Measurements from ENCODE around the gene SGMS1. TPM values are rescaled to one million over a fixed set of nuclear protein-coding genes. Genes with fewer than 3 reads are reported as not detected.

Gene SGMS1
- total and polyA plus RNA-seq, 2 donors = 14.7 to 25.5 TPM

DNA sequence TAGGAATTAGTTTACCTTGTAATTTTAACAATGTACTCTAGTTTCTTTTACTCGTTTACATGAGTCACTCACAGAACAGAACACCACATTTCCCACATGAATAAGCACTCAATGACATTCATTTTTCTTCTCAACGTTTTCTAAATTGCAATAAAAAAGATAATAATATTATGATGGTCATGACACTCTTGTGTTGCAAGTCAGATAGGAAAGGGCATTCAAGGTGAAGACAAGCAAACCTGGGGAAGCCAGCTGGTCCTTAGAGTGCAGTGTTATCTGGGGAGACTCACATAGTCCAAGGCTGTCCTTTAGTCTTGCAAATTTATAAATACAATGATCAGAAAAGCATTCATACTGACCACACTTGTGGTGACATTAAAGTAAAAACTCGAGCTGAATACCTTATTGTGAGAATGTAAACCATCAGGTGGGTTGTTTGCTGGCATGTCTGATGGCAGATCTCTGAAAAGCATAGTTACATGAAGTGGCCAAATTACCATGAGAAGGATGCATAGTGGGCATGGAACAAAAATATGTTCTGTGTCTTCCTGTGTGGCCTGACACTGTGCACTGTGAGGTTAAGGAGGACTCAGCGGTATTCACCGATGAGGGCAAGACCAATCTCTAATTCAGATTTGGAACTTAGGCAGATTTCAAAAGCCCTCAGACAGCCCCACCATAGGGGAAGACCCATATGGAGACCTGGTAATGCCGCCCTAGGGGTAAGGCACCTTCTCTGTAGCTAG lies 213.5 kb downstream of the SGMS1 start:
- 91% methylated on average over 6 of the region's 6 CpGs for WGBS
- H3K36me3 ChIP-seq (ENCODE audit: control insufficient read depth in 2 of 2, insufficient read depth in 2 of 2, low read length in 1 of 2) = no peaks in the 10 kb centered on the region
- DNase-seq (ENCODE audit: low read depth in 6 of 9, low spot score in 9 of 9) = no peak
- no peak overlapping the region for H3K27ac ChIP-seq (ENCODE audit: low read depth in 1 of 2, low read length in 1 of 2)
- no peaks in the 10 kb centered on the region for H3K4me1 ChIP-seq (ENCODE audit: control insufficient read depth in 2 of 2, insufficient read depth in 2 of 2, low read length in 2 of 2)
- H3K27me3 ChIP-seq (ENCODE audit: control insufficient read depth in 2 of 2, insufficient read depth in 1 of 2, low read length in 1 of 2) = no peaks in the 10 kb centered on the region
- H3K4me3 ChIP-seq (ENCODE audit: low read length in 2 of 2) = no peak overlapping the region
- no peaks in the 10 kb centered on the region for H3K9me3 ChIP-seq (ENCODE audit: control insufficient read depth in 2 of 2, insufficient read depth in 1 of 2, low read length in 1 of 2)

GRCh38 chr10:50407076-50407801 lies 216.5 kb downstream of the SGMS1 start:
- Histone ChIP-seq H3K27me3 (ENCODE audit: control insufficient read depth in 2 of 2, insufficient read depth in 1 of 2, low read length in 1 of 2) (no peaks in the 10 kb centered on the region), H3K36me3 (ENCODE audit: control insufficient read depth in 2 of 2, insufficient read depth in 2 of 2, low read length in 1 of 2) (no peaks in the 10 kb centered on the region), H3K4me1 (ENCODE audit: control insufficient read depth in 2 of 2, insufficient read depth in 2 of 2, low read length in 2 of 2) (no peaks in the 10 kb centered on the region), H3K4me3 (ENCODE audit: low read length in 2 of 2) (no peak overlapping the region), H3K9me3 (ENCODE audit: control insufficient read depth in 2 of 2, insufficient read depth in 1 of 2, low read length in 1 of 2) (no peaks in the 10 kb centered on the region), H3K27ac (ENCODE audit: low read depth in 1 of 2, low read length in 1 of 2) (no peak overlapping the region)
- DNase-seq (ENCODE audit: low read depth in 6 of 9, low spot score in 9 of 9) = no peak
- 96% methylated on average over 7 of the region's 7 CpGs for WGBS

GRCh38 chr10:50406457-50407070 lies 217.2 kb downstream of the SGMS1 start:
- H3K36me3 ChIP-seq (ENCODE audit: control insufficient read depth in 2 of 2, insufficient read depth in 2 of 2, low read length in 1 of 2) = no peaks in the 10 kb centered on the region
- DNase-seq (ENCODE audit: low read depth in 6 of 9, low spot score in 9 of 9) = no peak
- no peaks in the 10 kb centered on the region for H3K27me3 ChIP-seq (ENCODE audit: control insufficient read depth in 2 of 2, insufficient read depth in 1 of 2, low read length in 1 of 2)
- no peaks in the 10 kb centered on the region for H3K9me3 ChIP-seq (ENCODE audit: control insufficient read depth in 2 of 2, insufficient read depth in 1 of 2, low read length in 1 of 2)
- no peak overlapping the region for H3K4me3 ChIP-seq (ENCODE audit: low read length in 2 of 2)
- over 99% methylated on average over 2 of the region's 2 CpGs for WGBS
- no peak overlapping the region for H3K27ac ChIP-seq (ENCODE audit: low read depth in 1 of 2, low read length in 1 of 2)
- no peaks in the 10 kb centered on the region for H3K4me1 ChIP-seq (ENCODE audit: control insufficient read depth in 2 of 2, insufficient read depth in 2 of 2, low read length in 2 of 2)

DNA sequence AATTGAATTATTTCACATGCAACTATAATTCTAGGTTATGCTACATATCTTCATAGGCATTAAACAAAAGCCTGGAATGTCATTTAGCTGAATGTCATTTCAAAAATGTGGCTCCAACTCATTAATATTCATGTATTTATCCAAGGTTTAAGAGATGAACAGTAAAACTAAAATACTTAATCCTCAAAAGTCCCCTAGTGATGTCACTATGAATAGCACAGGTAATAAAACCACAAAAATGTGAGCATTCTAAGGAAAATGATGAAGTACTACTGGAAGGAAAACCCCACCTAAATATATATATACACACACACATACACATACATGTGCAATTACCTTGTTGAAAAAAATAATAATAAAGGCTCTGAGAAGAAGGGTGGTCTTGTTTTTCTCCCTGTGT lies 218.0 kb downstream of the SGMS1 start:
- no peak for DNase-seq (ENCODE audit: low read depth in 6 of 9, low spot score in 9 of 9)
- no peak overlapping the region for H3K27ac ChIP-seq (ENCODE audit: low read depth in 1 of 2, low read length in 1 of 2)
- no peaks in the 10 kb centered on the region for H3K36me3 ChIP-seq (ENCODE audit: control insufficient read depth in 2 of 2, insufficient read depth in 2 of 2, low read length in 1 of 2)
- H3K4me1 ChIP-seq (ENCODE audit: control insufficient read depth in 2 of 2, insufficient read depth in 2 of 2, low read length in 2 of 2) = no peaks in the 10 kb centered on the region
- no peak overlapping the region for H3K4me3 ChIP-seq (ENCODE audit: low read length in 2 of 2)
- no peaks in the 10 kb centered on the region for H3K27me3 ChIP-seq (ENCODE audit: control insufficient read depth in 2 of 2, insufficient read depth in 1 of 2, low read length in 1 of 2)
- H3K9me3 ChIP-seq (ENCODE audit: control insufficient read depth in 2 of 2, insufficient read depth in 1 of 2, low read length in 1 of 2) = no peaks in the 10 kb centered on the region

DNA sequence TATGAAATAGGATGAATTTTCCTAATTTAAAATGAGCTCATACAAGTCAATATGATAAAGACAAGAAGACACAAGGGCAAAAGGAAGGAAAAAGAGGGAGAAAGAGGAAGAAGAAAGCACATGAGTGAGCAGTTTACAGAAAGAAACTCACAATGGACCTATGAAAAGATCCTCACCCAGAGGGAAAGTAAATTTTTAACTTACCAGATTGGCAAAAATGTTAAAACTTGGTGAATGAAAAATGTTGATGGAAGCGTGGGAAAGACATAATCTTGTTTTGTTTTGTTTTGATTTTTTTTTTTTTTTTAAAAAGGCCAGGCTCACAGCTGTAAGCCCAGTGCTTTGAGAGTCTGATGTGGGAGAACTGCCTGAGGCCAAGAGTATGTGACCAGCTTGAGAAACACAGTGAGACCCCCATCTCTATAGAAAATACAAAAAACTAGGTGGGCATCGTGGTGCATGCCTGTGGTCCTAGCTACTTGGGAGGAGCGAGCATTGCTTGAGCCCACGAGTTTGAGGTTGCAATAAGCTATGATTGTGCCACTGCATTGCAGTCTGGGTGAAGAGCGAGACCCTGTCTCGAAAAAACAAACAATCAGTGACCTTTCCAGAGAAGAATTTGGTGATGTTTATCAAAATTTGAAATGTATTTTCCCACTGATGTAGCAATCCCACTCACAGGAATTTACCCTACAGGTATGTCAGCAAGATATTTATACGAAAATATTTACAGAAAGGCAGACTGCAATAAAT lies 219.6 kb downstream of the SGMS1 start:
- 99% methylated on average over 7 of the region's 7 CpGs for WGBS
- no peak overlapping the region for H3K4me3 ChIP-seq (ENCODE audit: low read length in 2 of 2)
- no peak for DNase-seq (ENCODE audit: low read depth in 6 of 9, low spot score in 9 of 9)
- no peaks in the 10 kb centered on the region for H3K9me3 ChIP-seq (ENCODE audit: control insufficient read depth in 2 of 2, insufficient read depth in 1 of 2, low read length in 1 of 2)
- H3K27ac ChIP-seq (ENCODE audit: low read depth in 1 of 2, low read length in 1 of 2) = no peak overlapping the region
- no peaks in the 10 kb centered on the region for H3K36me3 ChIP-seq (ENCODE audit: control insufficient read depth in 2 of 2, insufficient read depth in 2 of 2, low read length in 1 of 2)
- no peaks in the 10 kb centered on the region for H3K27me3 ChIP-seq (ENCODE audit: control insufficient read depth in 2 of 2, insufficient read depth in 1 of 2, low read length in 1 of 2)
- no peaks in the 10 kb centered on the region for H3K4me1 ChIP-seq (ENCODE audit: control insufficient read depth in 2 of 2, insufficient read depth in 2 of 2, low read length in 2 of 2)

GRCh38 chr10:50403074-50403473 lies 220.7 kb downstream of the SGMS1 start:
- Histone ChIP-seq H3K9me3 (ENCODE audit: control insufficient read depth in 2 of 2, insufficient read depth in 1 of 2, low read length in 1 of 2) (no peaks in the 10 kb centered on the region), H3K4me1 (ENCODE audit: control insufficient read depth in 2 of 2, insufficient read depth in 2 of 2, low read length in 2 of 2) (no peaks in the 10 kb centered on the region), H3K4me3 (ENCODE audit: low read length in 2 of 2) (no peak overlapping the region), H3K36me3 (ENCODE audit: control insufficient read depth in 2 of 2, insufficient read depth in 2 of 2, low read length in 1 of 2) (no peaks in the 10 kb centered on the region), H3K27ac (ENCODE audit: low read depth in 1 of 2, low read length in 1 of 2) (no peak overlapping the region), H3K27me3 (ENCODE audit: control insufficient read depth in 2 of 2, insufficient read depth in 1 of 2, low read length in 1 of 2) (no peaks in the 10 kb centered on the region)
- WGBS = 97% methylated on average over 6 of the region's 6 CpGs
- DNase-seq (ENCODE audit: low read depth in 6 of 9, low spot score in 9 of 9) = no peak

DNA sequence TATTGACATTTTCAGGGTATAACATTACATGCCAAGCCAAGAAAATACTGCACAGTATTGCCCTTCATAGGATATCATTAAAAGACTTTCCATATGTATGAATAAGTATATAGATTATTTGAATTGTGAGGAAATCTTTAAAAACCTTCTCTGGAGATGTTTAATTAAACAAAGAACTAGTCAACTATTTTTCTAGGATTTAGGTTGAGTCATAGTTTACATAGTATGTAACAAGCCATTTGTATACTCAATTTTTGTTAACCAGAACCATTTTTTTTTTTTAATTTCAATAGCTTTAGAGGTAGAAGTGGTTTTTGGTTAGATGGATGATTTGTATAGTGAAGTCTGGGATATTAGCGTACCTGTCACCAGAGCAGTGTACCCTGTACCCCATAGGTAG lies 221.3 kb downstream of the SGMS1 start:
- no peak overlapping the region for H3K27ac ChIP-seq (ENCODE audit: low read depth in 1 of 2, low read length in 1 of 2)

DNA sequence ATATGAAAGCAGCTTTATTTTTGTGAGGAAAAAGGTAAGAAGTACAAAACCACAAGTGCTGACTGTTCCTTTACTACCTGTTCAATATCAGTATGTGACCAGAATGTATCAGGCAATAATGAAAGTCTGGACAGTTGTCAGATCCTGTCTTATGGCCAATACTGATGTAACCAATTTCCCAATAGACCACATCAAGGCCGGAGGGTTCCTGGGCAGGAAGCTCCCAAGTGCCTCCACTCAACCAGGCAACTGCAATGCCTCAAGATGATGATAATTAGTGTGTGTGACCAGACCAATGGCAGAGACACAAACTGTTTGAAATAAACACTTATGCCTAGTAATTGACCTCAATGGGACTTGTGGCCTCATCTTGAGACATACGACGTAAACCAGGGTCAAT lies 223.1 kb downstream of the SGMS1 start:
- WGBS = 98% methylated on average over 3 of the region's 3 CpGs
- Histone ChIP-seq H3K9me3 (ENCODE audit: control insufficient read depth in 2 of 2, insufficient read depth in 1 of 2, low read length in 1 of 2) (no peaks in the 10 kb centered on the region), H3K4me3 (ENCODE audit: low read length in 2 of 2) (no peak overlapping the region), H3K27ac (ENCODE audit: low read depth in 1 of 2, low read length in 1 of 2) (no peak overlapping the region), H3K36me3 (ENCODE audit: control insufficient read depth in 2 of 2, insufficient read depth in 2 of 2, low read length in 1 of 2) (no peaks in the 10 kb centered on the region), H3K27me3 (ENCODE audit: control insufficient read depth in 2 of 2, insufficient read depth in 1 of 2, low read length in 1 of 2) (no peaks in the 10 kb centered on the region), H3K4me1 (ENCODE audit: control insufficient read depth in 2 of 2, insufficient read depth in 2 of 2, low read length in 2 of 2) (peaks cover 0 to 7% of the 10 kb centered on the region in 2 donors)
- DNase-seq (ENCODE audit: low read depth in 6 of 9, low spot score in 9 of 9) = no peak

More for the DNA sequence above, 221.3 kb downstream of the SGMS1 start:
- H3K4me3 ChIP-seq (ENCODE audit: low read length in 2 of 2) = no peak overlapping the region
- H3K27me3 ChIP-seq (ENCODE audit: control insufficient read depth in 2 of 2, insufficient read depth in 1 of 2, low read length in 1 of 2) = no peaks in the 10 kb centered on the region
- H3K36me3 ChIP-seq (ENCODE audit: control insufficient read depth in 2 of 2, insufficient read depth in 2 of 2, low read length in 1 of 2) = no peaks in the 10 kb centered on the region
- H3K4me1 ChIP-seq (ENCODE audit: control insufficient read depth in 2 of 2, insufficient read depth in 2 of 2, low read length in 2 of 2) = no peaks in the 10 kb centered on the region
- WGBS = 98% methylated on average over 1 of the region's 1 CpG
- no peaks in the 10 kb centered on the region for H3K9me3 ChIP-seq (ENCODE audit: control insufficient read depth in 2 of 2, insufficient read depth in 1 of 2, low read length in 1 of 2)
- DNase-seq (ENCODE audit: low read depth in 6 of 9, low spot score in 9 of 9) = no peak

- Histone ChIP-seq H3K4me1 (ENCODE audit: control insufficient read depth in 2 of 2, insufficient read depth in 2 of 2, low read length in 2 of 2) (peaks cover 0 to 7% of the 10 kb centered on the region in 2 donors), H3K4me3 (ENCODE audit: low read length in 2 of 2) (no peak overlapping the region), H3K36me3 (ENCODE audit: control insufficient read depth in 2 of 2, insufficient read depth in 2 of 2, low read length in 1 of 2) (no peaks in the 10 kb centered on the region), H3K27me3 (ENCODE audit: control insufficient read depth in 2 of 2, insufficient read depth in 1 of 2, low read length in 1 of 2) (no peaks in the 10 kb centered on the region), H3K27ac (ENCODE audit: low read depth in 1 of 2, low read length in 1 of 2) (no peak overlapping the region), H3K9me3 (ENCODE audit: control insufficient read depth in 2 of 2, insufficient read depth in 1 of 2, low read length in 1 of 2) (no peaks in the 10 kb centered on the region)
- no peak for DNase-seq (ENCODE audit: low read depth in 6 of 9, low spot score in 9 of 9)
- 93% methylated on average over 4 of the region's 4 CpGs for WGBS
Observed at GRCh38 chr10:50398823-50399222, 224.9 kb downstream of the SGMS1 start.
